ENCODE results near the gene PODXL2. TPM values are rescaled to one million over a fixed set of nuclear protein-coding genes. Genes with fewer than 3 reads are reported as not detected.

PODXL2 gene
- total RNA-seq, 1 experiment from 2014 or later: 5.7 TPM

DNA sequence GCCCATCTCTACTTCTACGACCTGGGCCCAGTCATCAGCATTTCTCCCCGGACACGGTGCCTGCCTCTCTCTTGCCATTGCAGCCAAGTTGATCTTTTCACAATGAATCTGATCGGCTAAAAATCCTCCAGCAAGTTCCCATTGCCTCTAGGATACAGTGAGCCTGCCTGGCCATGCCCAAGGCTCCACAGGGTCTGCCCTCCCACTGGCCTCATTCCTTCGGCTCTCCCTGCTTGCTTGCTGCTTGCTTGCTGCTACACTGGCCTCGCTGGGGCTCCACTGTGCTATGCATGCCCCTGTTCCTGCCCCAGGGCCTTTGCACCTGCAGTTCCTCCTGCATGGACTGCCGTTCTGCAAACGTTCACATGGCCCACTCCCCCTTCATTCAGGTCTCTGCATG is 45.8 kb downstream of the PODXL2 start:
- DNase-seq (ENCODE audit: low read depth, low spot score): no peak
- POLR2A ChIA-PET: no interaction called here
- RAD21 ChIA-PET (ENCODE audit: low non-redundant PET in 1 of 2, low total read pairs in 2 of 2, uncharacterized antibody in 2 of 2, unreplicated experiment in 2 of 2): no interaction called here

DNA sequence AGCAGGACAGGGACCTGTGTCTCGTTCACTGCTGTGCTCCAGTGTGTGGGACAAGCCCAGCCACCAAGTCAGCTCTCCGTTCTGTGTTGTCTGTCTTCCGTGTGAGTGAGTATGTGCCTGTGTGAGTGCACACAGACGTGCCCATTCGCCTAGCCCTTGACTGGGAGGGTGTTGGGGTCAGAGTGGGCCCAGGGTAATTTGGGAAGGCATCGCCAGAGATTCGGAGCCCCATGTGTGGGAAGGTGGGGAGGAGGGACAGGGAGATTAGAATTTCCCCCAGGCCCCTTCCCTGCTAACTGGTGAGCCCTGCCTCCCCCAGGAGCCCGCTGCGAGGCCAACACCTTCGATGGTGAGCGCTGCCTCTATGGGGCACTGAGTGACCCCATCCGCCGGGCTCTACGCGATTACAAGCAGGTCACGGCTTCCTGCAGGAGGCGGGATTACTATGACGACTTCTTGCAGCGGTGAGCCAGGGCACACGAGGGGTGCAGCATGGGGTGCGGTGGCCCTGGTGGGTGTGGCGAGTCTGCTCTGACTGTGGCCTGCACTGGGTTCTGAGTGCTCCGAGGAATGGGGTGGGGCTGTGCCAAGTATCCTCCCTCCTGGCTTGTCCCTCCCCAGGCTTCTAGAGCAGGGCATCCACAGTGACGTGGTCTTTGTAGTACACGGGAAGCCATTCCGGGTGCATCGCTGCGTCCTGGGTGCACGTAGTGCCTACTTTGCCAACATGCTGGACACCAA is 46.8 kb downstream of the PODXL2 start:
- no peaks in the 10 kb centered on the region for H3K9me3 ChIP-seq (ENCODE audit: control insufficient read depth in 1 of 2, insufficient read depth in 1 of 2, low read depth in 1 of 2, low read length in 2 of 2)
- no TSS peak for BruUV-seq (replicated peaks)
- H3K9ac ChIP-seq (ENCODE audit: low read length): no peak overlapping the region
- TF ChIP-seq, protein P1, sequence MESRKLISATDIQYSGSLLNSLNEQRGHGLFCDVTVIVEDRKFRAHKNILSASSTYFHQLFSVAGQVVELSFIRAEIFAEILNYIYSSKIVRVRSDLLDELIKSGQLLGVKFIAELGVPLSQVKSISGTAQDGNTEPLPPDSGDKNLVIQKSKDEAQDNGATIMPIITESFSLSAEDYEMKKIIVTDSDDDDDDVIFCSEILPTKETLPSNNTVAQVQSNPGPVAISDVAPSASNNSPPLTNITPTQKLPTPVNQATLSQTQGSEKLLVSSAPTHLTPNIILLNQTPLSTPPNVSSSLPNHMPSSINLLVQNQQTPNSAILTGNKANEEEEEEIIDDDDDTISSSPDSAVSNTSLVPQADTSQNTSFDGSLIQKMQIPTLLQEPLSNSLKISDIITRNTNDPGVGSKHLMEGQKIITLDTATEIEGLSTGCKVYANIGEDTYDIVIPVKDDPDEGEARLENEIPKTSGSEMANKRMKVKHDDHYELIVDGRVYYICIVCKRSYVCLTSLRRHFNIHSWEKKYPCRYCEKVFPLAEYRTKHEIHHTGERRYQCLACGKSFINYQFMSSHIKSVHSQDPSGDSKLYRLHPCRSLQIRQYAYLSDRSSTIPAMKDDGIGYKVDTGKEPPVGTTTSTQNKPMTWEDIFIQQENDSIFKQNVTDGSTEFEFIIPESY (IDR thresholded peaks at IDR 0.05; ENCODE audit: extremely low read depth, insufficient replicate concordance, low read length): no peak
- TF ChIP-seq SIN3A (IDR thresholded peaks at IDR 0.05; ENCODE audit: low read depth) (no peak), ZFX (IDR thresholded peaks at IDR 0.05) (no peak), CBX3 (IDR thresholded peaks at IDR 0.05; ENCODE audit: low read depth) (no peak), SP1 (IDR thresholded peaks at IDR 0.05; ENCODE audit: low read depth) (no peak), YY1 (IDR thresholded peaks at IDR 0.05; ENCODE audit: extremely low read depth, insufficient replicate concordance, low read depth, low read length) (no peak)
- no peak overlapping the region for H2AFZ ChIP-seq (ENCODE audit: low read depth, low read length, poor library complexity, severe bottlenecking)
- H3K79me2 ChIP-seq (ENCODE audit: insufficient read depth, low read length): no peaks in the 10 kb centered on the region
- no peak overlapping the region for H3K4me3 ChIP-seq (replicated peaks in 1 of 2; ENCODE audit: low read depth in 1 of 2, low read length in 2 of 2)
- RAD21 ChIA-PET (ENCODE audit: low non-redundant PET in 1 of 2, low total read pairs in 2 of 2, uncharacterized antibody in 2 of 2, unreplicated experiment in 2 of 2): no interaction called here
- DNase-seq (ENCODE audit: low read depth, low spot score) (no peak), ATAC-seq (no peak)
- no peak overlapping the region for H3K27ac ChIP-seq (ENCODE audit: low read depth, low read length)
- CTCF ChIA-PET: no interaction called here
- no peak overlapping the region for H3K4me2 ChIP-seq (ENCODE audit: low read length)
- H3K9me2 ChIP-seq (ENCODE audit: insufficient read depth): no peaks in the 10 kb centered on the region
- POLR2A ChIA-PET: no interaction called here
- no peaks in the 10 kb centered on the region for H3K27me3 ChIP-seq (ENCODE audit: insufficient read depth, low read length)
- intact Hi-C loops (cut with micrococcal nuclease): no loop called here
- peaks cover 0 to 19% of the 10 kb centered on the region in 2 experiments; a peak in 2 of 4 replicates for H3K4me1 ChIP-seq (ENCODE audit: control insufficient read depth in 1 of 2, insufficient read depth in 2 of 2, low read length in 2 of 2)
- no peaks in the 10 kb centered on the region for H4K20me1 ChIP-seq (ENCODE audit: insufficient read depth)
- H3K36me3 ChIP-seq (ENCODE audit: control insufficient read depth in 1 of 2, insufficient read depth in 2 of 2, low read length in 2 of 2): no peaks in the 10 kb centered on the region

More for the DNA sequence above, 45.8 kb downstream of the PODXL2 start:
- Histone ChIP-seq H3K4me3 (replicated peaks in 1 of 2; ENCODE audit: low read depth in 1 of 2, low read length in 2 of 2) (no peak overlapping the region), H3K4me2 (ENCODE audit: low read length) (no peak overlapping the region), H2AFZ (ENCODE audit: low read depth, low read length, poor library complexity, severe bottlenecking) (no peak overlapping the region), H3K27me3 (ENCODE audit: insufficient read depth, low read length) (no peaks in the 10 kb centered on the region), H3K79me2 (ENCODE audit: insufficient read depth, low read length) (no peaks in the 10 kb centered on the region), H3K9me2 (ENCODE audit: insufficient read depth) (no peaks in the 10 kb centered on the region), H3K36me3 (ENCODE audit: control insufficient read depth in 1 of 2, insufficient read depth in 2 of 2, low read length in 2 of 2) (no peaks in the 10 kb centered on the region), H3K27ac (ENCODE audit: low read depth, low read length) (no peak overlapping the region), H3K9me3 (ENCODE audit: control insufficient read depth in 1 of 2, insufficient read depth in 1 of 2, low read depth in 1 of 2, low read length in 2 of 2) (no peaks in the 10 kb centered on the region), H3K9ac (ENCODE audit: low read length) (no peak overlapping the region), H3K4me1 (ENCODE audit: control insufficient read depth in 1 of 2, insufficient read depth in 2 of 2, low read length in 2 of 2) (peaks cover 0 to 19% of the 10 kb centered on the region in 2 experiments; a peak in 2 of 4 replicates), H4K20me1 (ENCODE audit: insufficient read depth) (no peaks in the 10 kb centered on the region)
- no TSS peak for BruUV-seq (replicated peaks)
- intact Hi-C loops (cut with micrococcal nuclease): no loop called here
- CTCF ChIA-PET: no interaction called here
- no peak for TF ChIP-seq POLR2A (IDR thresholded peaks at IDR 0.05; ENCODE audit: borderline replicate concordance, extremely low read depth, insufficient read depth, insufficient read length)
- TF ChIP-seq, protein P2, sequence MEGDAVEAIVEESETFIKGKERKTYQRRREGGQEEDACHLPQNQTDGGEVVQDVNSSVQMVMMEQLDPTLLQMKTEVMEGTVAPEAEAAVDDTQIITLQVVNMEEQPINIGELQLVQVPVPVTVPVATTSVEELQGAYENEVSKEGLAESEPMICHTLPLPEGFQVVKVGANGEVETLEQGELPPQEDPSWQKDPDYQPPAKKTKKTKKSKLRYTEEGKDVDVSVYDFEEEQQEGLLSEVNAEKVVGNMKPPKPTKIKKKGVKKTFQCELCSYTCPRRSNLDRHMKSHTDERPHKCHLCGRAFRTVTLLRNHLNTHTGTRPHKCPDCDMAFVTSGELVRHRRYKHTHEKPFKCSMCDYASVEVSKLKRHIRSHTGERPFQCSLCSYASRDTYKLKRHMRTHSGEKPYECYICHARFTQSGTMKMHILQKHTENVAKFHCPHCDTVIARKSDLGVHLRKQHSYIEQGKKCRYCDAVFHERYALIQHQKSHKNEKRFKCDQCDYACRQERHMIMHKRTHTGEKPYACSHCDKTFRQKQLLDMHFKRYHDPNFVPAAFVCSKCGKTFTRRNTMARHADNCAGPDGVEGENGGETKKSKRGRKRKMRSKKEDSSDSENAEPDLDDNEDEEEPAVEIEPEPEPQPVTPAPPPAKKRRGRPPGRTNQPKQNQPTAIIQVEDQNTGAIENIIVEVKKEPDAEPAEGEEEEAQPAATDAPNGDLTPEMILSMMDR (IDR thresholded peaks at IDR 0.05 in 2 of 3, conservative IDR thresholded peaks at IDR 0.05 in 1 of 3; ENCODE audit: borderline replicate concordance in 1 of 3, insufficient read depth in 1 of 3, low read depth in 2 of 3, low read length in 2 of 3): no peak
- no peak for TF ChIP-seq CEBPB (IDR thresholded peaks at IDR 0.05; ENCODE audit: low read depth)
- no peak for ATAC-seq
